ENCODE data around the gene CTDP1.
A peak's percentile ranks its signal among the peaks of the same experiment; 100 is the strongest.

Gene CTDP1

DNA sequence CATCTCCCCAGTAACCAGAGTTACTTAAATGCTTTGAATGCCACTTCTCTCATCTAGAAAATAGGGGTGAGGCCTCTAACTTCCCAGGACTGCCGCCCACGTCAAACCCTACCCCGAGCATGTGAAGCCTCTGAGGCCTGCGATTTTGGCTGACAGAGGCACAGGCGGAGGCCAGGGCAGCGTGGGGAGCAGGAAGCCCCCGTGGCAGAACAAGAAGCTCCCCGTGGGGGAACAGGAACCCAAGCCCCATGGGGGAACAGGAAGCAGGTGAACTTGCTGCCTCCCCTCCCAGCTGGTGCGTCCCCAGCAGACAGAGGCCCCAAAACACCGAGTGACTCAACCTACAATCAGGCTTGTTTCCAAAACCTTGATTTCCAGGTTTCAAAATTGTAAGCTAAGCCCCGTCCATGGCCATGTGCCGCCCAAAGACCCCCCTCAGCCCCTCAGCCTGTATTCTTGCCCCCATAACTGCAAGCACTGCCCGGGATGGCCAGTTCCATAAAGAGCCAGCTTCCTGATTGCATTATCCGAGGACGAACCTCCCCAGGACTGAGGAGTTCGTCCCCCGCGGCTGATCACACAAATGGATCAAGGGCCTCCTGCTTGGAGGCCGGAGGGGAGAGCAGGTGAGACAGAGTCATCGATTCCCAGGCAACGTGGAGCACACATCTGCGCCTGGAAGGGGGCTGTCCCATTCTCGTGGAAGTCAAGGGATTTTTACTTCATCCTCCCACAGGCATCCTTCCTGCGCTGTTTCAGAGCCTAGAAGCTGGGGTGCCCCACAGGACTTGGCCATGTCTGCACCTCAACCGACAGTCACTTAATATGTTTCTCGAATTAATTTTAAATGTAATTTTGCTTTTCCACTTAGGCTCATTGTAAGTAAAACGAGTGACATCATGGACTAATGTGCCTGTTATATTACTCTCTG, 36.3 kb upstream of the CTDP1 start:
- DNase-seq (ENCODE audit: low spot score), result no peak

DNA sequence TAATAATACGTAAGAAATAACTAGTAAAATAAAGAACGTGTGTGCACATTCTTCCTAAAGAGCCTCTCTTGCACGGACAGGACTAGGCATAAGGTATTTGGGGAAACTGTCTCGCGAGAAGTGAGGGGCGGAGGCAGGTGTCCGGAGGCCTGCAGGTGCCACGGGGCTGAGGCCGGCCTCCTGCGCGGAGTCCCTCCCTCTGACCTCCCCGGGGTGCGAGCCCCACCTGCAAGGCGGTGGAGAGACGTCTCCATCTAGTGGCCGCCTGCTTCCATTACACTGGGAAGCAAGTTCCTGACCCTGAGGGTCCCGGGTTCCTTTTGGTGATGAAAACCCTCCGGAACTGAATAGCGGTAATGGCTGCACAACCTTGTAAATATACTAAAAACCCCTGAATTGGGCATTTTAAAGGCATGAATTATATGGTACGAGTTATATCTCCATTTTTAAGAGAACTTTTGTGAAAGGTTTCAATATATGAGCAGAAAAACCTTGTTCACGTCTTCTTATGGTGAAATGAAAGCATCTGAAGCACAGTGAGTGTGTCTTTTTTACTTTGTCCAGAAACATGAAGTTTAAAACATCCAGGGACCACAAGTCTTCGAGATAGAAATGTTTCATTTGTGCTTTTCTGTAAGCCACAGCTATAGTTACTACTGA, 35.5 kb upstream of the CTDP1 start:
- DNase-seq (ENCODE audit: low spot score), result peak; percentile 41

DNA sequence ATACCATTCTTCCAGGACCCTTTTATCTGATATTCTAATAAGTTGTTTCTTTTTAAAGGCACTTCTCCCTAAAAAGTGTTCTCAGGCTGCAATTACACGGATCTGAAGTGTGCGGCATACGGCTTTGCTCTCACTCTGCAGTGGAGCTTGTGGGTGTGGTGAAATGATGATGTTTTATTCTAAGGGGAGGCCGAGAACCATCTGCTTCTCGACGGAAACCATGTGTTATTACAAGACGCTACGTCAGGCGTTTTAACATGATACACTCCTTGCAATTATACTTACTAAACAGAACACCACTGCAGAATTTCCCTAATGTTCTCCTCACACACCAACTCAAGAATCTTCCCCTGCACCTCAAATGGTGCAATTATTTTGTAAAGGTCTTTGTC, 34.9 kb upstream of the CTDP1 start:
- no peak for DNase-seq (ENCODE audit: low spot score)

DNA sequence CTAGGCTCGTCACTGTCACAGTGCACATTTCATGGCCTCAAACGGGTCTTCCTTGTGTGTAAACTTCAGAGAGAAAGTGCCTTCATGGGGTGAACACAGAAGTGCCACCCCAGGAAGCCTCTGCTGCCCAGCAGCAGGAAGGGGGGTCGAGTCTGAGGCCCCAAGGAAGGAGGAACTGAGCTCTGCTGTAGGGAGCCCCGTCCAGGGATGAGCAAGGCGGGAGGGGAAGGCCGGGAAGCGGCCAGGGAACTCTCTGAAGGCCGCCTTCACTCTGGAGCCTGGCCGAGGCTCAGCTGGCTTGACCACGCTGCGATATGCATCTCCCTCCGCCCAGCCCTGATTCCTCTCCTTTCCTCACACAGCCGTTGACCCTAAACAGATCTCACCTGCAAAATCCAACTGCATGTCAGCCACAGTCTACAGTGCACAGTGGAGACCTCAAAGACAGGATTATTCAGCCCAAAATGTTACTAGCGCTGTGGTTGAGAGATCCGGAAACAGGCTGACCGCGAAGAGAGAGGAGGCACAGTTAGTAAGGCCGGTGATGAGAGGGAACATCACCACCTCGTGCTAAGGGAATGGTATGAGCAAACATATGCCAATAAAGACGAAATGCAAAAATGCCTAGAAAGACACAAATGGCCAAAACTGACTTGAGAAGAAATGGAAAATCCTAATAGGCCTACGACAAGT, 34.2 kb upstream of the CTDP1 start:
- no peak for DNase-seq (ENCODE audit: low spot score)

DNA sequence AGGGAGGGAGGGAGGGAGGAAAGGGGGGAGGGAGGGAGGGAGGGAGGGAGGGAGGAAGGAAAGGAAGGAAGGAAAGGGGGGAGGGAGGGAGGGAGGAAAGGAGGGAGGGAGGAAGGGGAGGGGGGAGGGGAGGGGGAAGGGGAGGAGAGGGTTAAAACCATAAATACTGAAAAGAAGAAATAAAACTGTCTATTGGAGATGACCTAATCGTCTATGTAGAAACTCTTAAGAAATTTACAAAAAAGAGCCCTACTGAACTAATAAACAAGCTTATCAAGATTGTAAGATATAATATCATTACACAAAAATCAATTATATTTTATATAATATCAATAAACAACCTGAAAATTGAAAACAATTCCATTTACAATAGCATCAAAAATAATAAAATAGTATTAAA, 32.3 kb upstream of the CTDP1 start:
- no peak for DNase-seq (ENCODE audit: low spot score)

DNA sequence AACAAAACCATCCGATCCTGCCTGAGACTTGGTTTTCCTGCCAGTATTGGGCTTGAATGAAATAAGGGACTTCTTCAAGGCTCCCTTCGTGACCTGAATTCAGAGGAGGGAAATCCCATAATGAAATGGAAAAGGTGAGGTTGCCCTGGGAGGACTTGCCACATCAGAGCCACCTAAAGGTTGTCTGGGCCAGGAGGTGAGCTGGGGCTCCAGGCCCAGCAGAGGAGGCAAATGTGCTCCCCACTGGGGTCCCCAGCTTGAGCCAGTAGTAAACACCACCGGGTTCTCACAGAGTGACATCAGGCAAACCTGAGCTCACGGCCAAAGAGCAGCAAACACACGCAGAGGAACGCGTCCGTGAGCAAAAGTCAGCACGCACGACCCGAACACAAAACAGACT, 28.6 kb upstream of the CTDP1 start:
- DNase-seq (ENCODE audit: low spot score), result no peak

DNA sequence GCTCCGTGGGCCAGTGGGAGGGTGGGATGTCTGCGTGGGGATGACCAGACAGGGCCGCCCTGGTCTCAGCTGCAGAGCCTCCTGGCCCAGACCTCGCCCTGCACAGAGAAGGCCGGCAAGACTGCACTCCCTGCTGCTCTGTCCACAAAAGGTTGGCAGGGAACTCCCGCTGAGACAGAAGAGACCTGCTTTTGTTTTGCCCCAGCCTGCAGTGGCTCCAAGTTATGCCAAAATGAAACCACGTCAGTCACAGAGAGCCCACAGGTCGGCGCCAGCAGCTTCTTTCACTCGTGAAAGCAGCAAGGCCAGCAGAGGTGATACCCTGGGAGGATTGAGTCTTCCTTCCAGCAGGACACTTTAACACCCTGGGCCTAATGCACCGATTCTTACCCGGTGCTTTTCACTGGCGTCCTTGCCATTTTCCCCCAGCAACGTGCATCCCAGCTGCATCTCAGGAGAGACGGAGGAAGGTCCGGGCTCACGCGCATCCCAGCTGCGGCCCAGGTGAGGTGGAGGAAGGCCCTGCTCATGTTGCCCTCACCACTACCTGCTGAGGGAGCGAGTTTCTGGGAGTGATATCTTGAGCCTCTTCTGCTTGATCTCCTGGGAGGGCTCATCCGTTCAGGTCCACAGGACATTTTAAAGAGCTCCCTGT, 22.1 kb upstream of the CTDP1 start:
- DNase-seq (ENCODE audit: low spot score), result no peak

DNA sequence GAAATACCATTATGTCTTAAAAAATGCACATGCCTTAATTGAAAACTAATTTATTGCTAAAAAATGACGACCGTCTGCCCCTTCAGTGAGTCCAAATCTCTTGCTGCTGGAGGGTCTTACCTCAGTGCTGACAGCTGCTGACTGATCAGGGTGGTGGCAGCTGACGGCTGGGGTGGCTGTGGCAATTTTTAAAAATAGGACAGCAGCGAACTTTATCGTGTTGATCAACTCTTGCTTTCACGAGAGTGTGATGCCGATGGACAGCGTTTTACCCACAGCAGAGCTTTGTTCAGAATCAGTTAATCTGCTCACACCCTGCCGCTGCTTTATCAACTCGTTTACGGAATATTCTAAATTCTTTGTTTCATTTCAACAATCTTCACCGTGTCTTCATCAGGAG, 21.2 kb upstream of the CTDP1 start:
- DNase-seq (ENCODE audit: low spot score), result no peak

DNA sequence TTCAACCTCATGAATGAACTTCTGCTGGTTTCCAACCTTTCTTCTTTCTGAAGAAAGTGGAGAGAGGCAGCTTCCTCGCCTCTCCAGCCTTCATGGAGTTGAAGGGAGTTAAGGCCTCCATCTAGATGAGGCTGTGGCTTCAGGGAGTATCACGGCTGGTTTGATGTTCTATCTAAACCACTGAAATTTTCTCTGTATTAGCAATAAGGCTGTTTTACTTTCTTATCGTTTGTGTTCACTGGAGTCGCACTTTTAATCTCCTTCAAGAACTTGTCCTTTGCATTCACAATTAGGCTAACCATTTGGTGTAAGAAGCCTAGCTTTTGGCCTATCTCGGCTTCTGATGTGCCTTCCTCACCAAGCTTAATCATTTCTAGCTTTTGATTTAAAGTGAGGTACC, 19.9 kb upstream of the CTDP1 start:
- no peak for DNase-seq (ENCODE audit: low spot score)

DNA sequence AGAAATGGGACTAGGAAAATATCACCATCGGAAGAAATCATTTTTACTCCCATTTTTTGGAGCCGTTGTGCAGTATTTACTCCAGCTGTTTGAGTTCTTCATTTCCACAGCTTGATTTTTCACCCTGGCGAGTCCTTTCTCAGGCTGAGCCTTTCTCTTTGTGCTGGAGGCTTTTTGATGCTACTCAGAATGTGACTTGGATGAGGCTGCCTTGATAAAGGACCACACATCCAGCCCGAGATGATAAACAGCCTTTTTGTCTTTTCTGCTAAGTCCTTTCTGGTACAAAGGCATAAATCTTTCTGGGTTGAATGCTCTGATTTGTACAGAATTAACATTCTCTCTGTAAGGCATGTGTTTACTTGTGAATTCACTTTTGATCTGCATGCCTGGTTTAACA, 17.6 kb upstream of the CTDP1 start:
- no peak for DNase-seq (ENCODE audit: low spot score)

DNA sequence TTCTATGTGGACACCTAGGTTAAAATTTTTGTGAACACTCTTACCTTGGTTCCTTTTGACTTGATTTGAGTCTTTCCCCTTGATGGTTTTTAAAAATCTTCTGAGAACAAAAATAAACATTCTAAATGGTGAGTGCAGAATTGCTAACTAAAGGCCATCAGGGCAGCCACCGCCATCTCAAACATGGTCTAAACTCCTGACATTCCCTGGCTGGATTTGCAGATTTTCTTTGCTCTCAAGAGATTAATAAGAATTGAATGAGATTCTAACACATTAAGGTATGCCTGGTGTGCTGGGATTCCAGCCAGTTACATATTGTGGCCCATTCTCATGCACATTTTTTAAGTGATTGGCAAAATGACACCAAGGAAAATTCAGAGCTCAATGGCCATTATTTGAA, 17.2 kb upstream of the CTDP1 start:
- DNase-seq (ENCODE audit: low spot score), result no peak

DNA sequence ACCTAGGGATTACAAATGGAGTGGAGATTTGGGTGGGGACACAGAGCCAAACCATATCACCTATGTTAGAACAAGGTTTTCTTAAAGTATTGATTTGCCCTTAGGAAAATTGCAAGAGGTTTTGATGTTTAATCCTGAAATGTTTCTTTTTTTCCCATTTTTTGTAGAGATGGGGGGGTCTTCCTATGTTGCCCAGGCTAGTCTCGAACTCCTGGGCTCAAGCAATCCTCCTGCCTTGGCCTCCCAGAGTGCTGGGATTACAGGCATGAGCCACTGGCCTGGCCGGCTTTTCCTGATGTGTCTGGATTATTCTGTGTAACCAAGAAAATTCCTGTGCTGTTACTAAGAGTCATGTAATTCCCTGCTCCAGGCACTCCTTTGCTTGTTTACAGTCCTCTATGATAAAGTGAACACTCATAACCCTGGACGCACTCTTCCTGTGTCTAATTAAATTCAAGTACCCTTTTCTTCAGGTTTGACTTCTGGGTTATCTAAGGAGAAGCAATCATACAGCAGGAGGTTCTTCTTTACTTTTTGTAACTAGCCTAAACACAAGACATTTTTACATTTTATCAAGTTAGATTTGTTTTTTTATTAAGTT, 15.0 kb upstream of the CTDP1 start:
- no peak for DNase-seq (ENCODE audit: low spot score)

DNA sequence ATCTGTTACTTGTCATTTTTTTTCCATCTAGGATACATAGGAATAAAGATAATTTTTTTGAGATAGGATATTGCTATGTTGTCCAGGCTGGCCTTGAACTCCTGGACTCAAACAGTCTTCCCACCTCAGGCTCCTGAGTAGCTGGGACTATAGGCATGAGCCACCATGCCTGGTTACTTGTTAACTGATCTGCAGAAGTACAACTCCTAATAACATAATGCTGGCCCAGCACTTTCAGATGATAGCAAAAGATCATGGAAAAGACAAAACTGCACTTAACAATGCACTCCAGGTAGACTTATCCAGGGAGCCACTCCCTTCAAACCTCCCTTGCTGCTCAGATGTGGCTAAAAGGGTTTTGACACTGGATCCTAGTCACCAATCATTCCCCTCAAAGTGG, 11.4 kb upstream of the CTDP1 start:
- DNase-seq (ENCODE audit: low spot score), result no peak

DNA sequence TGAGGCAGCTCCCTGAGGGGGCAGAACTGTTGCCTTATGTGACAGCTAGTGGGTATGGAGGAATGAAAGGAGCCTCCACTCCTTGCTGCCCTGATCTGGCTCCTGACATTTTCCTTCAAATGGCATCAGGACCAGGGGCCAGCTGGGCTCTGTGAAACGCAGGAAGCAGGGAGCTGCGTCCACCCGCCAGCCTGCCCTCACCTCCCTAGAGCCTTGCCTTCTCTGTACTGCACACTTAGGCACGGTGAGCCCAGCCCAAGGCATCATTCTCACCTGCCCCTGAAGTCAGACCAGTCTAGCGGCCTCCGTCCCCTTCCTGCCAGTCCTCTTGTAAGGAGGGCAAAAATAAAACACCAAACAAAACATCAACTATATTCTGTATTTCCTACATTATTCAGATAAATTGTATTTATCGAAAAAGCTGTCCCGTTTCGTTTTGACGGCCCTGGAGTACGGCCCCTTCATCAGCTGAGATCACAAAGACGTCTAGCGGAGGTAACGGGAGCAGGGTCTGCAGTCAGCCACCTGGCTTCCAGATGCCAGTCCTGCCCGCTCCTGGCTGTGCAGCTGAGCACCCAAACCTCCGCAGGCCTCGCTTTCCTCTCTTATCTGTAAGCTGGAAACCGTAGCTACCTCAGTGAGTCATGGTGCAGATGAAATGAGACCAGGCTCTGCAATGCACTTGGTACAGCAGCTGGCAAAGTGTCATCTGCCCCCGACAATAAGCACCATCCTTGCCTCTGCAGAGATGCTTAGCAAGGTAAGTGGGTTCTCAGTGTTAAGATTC, 6.9 kb upstream of the CTDP1 start:
- DNase-seq (ENCODE audit: low spot score), result no peak

DNA sequence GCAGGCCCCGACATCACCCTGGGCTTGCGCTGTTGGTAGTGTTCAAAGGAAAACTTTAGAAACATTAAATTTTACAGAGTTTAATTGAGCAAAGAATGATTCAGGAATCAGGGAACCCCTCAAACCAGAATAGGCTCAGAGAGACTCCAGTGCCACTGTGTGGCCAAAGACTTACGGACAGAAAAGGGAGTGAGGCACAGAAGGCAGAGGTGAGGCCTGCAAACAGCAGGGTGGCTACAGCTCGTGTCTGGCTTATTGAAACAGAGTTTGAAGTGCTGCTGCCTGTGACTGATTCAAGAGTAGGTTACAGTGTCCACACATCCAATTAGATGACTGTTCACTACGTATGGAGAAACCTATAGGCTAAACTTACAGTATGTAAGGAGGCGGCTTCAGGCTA, 2.4 kb upstream of the CTDP1 start:
- no peak for DNase-seq (ENCODE audit: low spot score)

DNA sequence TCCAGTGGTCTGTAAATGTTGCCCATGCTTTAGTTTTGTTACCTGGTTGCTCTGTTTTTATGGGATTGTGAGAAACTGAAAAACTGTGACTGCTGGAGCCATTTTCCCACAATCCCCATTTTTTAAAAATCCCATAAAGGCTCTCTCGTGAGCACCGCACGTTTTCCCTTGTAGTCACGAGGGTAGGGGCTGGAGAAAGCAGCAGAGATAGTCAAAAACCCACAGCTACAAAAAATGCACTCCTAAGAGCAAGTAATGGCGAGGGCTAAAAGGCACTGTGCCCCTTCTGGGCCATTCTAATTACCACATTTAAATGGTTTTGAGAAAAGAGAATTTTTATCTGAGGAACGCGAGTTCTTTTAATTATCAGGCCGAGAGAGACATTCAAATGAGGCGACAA, 1.8 kb upstream of the CTDP1 start:
- no peak for DNase-seq (ENCODE audit: low spot score)

DNA sequence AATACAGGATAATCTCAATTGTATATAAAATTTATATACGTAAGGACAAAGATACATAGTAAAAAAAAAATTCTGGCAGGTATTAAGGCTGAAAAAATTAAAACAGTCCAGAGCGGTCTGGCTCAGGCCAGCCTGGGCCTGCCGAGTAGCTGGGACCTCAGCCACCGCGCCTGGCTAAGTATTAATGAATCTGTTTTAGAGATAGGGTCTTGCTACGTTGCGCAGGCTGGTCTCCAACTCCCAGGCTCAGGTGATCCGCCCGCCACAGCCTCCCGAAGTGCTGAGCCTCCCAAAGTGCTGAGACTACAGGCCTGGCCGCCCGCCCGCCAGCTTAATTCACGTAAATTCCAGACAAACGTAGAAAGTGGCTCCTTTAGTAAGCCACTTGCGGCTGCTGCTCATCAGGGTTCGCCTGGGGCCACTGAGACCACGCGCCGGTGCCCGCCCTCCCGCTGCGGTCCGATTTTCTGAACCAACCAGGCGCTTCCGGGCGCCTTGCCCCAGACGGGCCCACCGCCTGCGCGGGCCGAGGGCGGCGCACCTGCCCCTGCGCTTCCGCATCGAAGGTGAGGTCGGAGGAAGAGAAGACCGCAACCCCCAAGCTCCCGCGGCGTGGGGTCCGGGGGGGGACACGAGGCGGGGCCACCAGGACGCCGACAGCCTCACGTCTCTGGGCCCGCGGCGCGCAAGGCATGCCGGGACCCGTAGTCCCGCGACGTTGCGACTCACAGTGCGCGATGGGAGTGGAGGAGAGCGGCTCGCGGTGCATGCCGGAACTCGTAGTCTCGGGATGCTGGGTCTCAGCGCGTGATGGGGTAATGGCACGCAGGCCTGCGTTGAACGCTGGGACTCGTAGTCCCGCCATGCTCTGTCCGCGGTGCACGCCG, 695 bp upstream of the CTDP1 start:
- peak; percentile 99 for DNase-seq (ENCODE audit: low spot score)

DNA sequence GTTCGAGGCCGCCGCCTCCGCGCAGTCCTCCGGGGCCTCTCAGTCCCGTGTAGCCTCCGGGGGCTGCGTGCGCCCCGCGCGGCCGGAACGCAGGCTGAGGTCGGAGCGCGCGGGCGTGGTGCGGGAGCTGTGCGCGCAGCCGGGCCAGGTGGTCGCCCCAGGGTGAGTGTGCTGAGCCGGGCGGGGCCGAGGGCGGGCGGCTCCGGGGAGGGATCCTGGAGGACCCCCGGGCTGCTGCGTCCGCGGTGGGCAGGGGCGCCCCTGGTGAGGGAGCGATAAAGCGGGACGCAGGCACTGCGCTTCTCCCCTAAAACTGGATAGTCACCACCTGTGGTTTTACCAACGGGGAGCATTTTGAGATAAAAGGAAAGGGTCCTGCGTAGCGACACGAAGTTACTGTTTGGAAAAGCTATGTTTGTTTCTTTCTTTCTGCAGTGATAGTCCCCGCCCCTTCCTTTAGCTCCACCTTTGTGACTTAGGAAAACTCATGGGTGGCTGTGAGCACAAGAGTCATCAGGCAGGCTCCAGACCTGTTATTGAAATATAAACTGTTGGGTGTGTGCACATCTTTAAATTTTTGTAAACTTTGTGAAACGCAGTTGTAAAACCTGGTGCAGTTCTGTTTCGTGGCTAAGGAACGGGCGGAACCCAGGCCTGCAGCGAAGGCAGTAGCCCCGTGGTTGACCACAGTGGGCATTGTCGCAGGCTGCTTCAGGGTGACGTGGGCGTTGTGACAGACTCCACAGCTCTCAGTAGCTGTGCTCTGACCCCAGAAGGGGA, 687 bp downstream of the CTDP1 start:
- DNase-seq (ENCODE audit: low spot score), result no peak

DNA sequence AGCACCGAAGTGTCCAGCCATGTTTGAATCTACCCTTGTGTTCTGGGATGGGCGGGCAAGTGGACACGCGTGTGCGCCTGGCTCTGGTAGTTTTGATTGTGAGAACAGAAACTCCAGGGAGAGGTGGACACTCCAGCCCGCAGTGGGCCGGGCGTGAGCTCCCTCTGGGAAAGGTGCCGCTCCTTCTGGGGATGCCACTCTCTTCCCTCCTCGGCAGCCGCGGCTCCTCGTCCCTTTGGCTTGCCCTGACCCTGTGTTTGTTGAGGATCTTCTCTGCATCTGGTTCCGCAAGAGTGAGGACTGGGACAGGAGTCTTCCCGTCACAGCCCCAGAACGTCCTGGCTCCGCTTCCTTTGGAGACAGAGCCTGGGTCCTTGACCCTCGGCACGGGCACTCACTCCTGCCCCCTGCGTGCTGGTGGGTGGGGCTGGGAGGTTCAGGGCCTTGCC, 1.3 kb downstream of the CTDP1 start:
- no peak for DNase-seq (ENCODE audit: low spot score)
